Left hindlimb (tissue), 1 donor: ENCODE measurements around the gene KRT33B.
"Not testable (repeated sequence)": the region's sequence is repeated elsewhere in the genome, so short reads cannot be mapped to it uniquely, and the experiment has no call there.

Experiments used
- DNase-seq: peaks from one replicate; pipeline ENCODE4 v3.0.0-alpha.2; 2018

The KRT33B gene

DNA sequence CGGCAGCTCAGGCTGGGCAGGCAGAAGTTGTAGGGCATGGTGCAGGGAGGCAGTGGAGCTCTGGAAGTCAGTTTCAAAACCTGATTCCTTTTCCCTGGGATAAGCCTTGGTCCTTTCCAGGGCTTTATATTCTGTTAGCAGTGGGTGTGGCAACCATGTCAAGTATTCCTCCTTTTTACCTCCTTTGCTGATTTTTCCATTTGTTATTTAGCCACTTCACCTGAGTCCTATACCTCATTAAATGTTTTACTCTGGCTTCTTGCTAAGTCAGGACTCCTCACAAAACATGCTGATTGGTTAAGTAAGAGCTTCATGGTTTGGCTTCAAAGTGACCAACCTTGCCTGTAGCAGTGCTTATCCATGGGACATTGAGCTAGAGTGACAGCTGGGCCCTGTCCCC is at the start of gene KRT33B:
TSS of gene KRT33B (minus strand) at position 101 of the 400 bp plus-strand sequence. CDS start at position 38, 63 bp downstream.
- DNase-seq: no peak

DNA sequence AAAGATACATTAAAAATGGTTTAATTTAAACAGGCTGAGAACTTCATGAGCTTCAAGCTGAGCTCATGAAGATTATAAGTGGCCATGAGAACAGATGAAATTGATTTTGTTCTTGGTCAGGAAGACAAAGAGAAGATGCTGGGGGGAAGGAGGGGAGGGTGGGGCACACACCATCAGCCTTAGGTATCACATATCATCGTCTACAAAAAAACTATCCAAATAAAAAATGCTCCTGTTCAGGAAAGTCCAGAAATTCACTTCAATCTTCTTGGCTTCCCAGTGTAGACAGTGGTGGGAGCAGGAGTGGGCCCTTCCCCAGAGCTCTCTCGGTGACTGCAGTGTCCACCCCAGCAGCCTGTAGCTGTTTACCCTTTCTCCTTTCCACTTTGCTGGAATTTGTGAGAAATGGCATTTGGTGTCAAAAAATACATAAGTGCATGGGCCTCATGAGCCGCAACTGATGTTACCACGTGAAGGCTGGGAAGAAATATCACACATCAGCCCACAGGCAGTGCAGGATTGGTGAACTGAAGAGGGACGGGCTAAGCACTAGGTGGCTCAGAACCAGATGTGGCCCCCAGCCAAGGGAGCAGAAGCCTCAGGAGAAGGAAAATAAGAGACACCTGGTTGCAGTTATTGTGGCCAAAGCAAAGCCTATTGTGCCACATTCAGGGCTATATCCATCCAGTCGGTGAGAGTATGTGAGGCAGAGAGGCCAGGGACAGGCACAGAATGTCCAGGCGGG is 48.7 kb upstream of the KRT33B start:
- DNase-seq: no peak

DNA sequence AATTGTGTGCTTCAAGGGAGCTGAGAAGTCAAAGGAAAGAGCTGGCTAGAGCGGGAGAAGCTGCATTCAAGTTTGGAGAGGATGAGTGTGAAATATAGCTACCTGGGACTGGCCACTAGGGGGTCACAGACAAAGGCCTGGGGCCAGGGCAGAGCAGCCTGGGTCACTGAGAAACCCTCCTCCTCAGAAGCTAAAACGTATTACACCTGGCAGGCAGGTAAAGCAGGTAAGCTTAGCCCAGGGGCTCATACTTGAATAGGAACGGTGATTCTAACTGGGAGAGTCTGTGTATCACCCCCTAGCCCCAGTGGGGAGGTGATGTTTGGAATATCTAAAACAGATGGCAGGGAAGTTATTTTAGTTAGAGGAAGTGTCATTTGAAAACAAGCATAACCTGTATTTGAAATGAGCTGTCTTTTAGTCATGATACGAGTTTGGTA is 48.0 kb upstream of the KRT33B start:
- DNase-seq: no peak

DNA sequence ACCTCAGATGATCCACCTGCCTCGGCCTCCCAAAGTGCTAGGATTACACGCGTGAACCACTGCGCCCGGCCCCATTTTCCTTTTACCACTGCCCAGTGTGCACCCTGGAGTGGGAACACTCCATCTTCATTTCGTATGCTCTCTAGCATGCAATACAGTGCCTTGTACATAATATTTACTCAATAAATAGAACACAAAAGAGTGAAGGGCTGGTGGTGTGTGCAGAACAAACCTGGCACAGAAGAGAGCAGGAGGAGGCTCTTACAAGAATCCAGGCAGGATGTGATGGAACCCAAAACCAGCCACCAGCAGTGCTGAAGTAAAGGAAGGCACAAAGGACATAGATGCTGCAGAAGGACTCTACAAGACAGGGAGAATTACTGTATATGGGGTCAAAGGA is 47.5 kb upstream of the KRT33B start:
- DNase-seq: no peak

DNA sequence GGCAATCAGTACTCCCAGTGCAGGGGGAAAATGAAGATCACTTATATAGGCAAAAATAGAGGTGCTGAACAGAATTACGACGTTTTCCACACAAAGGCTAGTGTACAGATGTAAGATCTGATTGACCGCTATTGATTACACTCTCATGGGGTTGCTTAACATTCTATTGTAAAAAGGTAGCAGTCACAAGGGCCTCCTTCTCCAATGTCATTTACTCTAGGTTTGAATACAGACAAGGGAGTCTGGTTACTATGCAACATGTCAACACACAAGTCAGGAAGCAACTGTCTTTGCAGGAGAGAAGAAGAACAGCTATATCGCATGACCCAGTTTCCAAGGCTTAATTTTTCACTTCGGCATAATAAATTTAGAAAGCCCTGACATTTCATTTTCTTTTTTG is 46.9 kb upstream of the KRT33B start:
- DNase-seq: no peak

DNA sequence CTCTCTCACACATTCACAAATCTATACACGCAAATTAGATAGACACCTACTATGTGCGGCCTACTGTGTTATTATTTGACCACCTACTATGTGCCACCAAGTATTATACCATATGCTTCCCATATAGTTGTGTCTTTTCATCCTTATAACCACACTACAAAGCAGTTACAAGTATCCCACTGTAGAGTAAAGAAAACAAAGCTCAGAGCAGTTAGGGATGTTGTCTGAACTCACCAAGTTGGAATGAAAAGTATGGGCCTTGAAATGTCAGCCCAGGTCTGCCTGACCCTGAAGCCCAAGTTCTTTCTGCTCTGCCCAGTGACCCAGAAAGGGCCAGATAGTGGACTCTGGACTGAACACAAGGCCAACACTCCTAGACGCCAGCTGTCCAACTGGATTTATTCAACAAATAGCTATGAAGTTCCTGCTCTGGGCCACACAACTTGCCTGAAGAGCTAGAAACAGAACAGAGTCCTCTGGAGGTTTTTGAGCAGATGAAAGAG is 46.3 kb upstream of the KRT33B start:
- DNase-seq: no peak

DNA sequence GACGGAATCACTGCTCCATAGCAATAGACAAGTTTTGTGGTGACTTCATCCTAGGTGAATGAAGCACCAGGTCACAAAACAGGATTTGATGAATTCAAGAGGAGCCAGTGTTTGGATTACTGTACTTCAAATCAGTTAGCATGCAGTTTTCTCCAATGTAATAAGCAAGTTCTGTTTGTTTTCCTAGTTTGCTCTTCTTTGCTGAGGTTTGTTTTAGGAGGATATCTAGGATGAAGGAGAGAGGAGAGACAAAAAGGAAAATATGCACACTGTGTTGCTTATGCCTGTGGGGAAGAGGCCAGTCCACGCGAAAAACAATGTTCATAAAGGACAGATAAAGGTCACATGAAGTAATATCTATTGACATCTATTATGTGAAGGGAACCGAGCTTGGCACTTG is 45.8 kb upstream of the KRT33B start:
- no peak for DNase-seq

DNA sequence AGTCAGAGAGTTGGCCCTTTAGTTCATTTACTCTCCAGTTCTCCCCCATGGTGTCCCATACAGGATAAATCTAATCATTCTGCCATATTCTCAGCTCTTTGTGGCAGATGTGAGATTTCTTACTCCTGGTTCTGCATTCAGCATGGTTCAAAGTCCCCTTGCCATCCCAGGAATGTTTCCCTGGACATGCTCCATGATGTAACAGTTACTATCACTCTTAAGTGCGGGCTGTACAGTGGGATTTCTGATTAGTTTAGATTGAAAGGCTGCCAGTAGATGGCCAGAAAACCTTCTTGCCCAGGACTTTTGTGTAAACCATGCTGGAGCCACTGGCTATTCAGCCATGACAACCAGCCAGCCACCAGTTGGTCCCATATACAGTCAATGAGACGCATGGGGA is 44.4 kb upstream of the KRT33B start:
- DNase-seq: no peak

GRCh38 chr17:41413353-41413957 is 43.8 kb upstream of the KRT33B start:
- DNase-seq: no peak

DNA sequence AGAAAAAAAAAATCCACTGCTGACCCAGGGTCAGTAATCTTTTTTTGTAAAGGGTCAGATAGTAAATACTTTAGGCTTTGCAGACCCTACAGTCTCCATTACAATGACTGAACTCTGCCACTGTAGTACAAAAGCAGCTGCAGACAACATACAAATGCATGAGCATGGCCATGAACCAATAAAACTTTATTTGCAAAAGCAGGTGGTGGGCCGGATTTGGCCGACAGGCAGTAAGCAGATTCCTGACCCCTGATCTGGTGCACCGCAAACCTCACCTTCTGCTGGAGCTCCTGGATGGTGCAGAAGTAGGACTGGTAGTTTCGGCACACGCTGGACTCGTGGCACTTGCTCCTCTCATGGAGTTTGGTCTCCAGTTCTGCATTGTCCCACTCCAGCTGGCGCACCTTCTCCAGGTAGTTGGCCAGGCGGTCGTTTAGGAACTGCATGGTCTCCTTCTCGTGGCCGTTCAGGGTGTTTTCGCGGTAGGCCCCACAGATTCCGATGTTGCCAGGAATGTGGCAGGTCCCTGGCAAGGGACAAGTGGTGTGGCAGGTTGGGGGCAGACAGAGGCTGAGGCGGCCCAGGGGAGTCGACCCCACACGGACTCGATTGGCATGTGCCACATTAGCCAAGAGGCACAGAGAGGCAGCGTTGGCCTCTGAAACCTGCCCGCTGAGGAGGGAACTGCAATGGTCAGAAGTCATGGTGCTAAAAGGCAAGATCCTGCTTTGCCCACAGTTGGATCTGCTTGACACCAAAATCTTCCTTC is 41.6 kb upstream of the KRT33B start:
- no peak for DNase-seq

DNA sequence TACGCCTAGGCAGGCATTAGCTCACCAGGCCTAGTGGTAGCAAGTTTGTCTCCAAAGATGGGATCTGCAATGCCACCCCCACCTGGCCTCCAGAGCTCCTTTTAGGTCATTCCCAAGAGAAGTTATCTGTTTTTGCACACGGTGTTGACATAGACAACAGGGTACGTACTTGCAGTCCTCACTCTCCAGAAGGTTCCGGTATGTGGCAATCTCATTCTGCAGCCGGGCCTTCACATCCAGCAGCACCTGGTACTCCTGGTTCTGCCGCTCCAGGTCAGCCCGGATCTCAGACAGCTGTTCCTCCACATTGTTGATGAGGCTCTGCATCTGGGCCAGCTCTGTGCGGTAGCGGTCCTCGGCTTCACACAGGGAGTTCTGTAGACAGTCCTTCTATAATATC is 37.6 kb upstream of the KRT33B start:
- no peak for DNase-seq

GRCh38 chr17:41406205-41406604 is 36.6 kb upstream of the KRT33B start:
- DNase-seq: no peak

DNA sequence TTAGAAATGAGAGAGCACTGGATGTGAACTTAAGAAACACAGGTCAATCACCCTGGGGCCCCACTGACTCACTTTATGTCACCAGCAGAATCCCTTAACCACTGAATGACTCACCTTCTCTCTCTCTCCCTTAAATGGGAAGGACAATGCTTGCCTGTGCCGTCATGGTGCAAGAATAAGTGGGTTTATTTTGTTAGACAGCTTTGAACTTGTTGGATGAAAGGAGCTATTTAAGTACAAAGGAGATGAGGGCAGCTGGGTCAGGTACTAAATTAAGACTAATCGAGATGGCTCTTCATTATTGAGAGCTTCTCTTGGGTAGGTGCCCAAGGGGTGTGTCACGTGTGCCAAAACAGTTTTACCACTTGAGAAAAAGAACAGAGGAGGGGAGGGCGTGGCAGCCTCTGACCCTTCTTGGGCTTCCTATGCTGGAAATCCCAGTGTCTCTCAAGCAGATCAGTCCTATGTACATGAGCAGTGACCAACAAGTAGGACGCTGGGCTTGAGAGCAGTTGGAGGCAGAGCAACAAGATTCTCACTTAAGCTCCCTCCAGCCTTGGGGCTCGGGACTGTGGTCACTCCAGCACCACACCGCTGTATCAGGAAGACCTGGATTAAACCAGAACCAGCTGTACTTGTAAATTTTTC is 34.5 kb upstream of the KRT33B start:
- DNase-seq: no peak

DNA sequence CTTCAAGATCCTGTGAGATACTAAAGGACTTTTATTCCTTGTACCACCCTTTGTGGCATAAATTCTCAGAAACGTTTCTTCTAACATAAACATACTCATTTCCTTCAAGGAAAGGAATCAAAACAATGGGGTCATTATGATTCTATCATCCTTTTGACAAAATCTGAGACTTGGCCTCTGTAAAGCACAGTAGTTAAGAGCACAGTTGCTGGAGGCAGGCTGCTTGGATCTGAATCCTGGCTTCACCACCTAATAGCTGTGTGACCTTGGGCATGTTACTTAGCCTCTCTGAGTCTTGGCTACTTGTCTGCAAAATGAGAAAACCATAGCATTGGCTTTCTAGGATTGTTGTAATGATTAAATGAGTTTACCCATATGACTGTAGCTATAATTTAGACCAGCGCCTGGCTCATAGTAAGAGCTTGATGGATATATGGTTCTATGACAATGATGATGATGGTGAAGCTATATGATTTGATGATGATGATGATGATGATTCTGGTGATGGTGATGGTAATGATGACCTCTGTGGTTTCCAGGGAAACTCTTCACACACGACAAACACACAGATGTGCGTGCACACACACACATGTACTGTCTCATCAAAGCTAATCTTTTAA is 33.9 kb upstream of the KRT33B start:
- DNase-seq: no peak

- no peak for DNase-seq
Observed at GRCh38 chr17:41402161-41402560, 32.5 kb upstream of the KRT33B start.

GRCh38 chr17:41396996-41397660 is 27.5 kb upstream of the KRT33B start, which contains the start of gene KRT31:
TSS of gene KRT31 (minus strand) at chr17:41397608. CDS start at chr17:41397539, 69 bp downstream.
- DNase-seq: peak; percentile 44

DNA sequence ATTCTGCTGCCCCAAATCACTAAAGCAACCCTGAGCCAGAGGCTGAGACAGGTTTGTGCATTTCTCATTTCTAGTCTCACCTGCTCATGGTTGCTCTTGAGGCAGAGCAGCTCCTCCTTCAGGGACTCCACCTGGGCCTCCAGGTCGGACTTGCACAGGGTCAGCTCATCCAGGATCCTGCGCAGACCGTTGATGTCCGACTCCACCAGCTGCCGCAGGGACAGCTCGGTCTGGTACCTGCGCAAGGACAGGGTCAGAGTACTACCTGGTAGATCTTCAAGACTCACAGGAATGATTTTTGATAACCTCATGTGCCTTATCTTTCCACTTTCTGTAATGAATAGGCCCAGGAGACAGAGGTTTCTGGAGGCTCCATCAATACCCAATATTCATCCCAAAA is 26.7 kb upstream of the KRT33B start:
- no peak for DNase-seq

DNA sequence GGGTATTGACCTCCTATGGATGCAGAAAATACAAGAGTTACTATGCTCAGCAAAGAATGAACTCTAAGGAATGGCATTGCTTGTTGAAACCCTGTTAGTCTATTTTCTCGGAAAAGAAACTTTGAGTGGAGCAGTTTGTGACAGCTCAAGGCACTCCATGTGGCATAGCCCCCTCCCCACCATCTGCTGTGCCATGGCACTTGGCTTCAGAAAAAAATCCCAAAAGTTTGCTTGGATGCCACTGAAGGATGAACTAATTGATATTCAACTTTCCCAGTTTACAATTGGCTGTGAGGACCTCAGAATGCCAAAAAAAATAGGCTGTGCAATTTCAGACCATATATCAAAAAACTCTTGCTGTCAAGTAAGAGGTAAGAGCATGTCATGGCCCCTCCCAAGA is 26.0 kb upstream of the KRT33B start:
- DNase-seq: no peak

DNA sequence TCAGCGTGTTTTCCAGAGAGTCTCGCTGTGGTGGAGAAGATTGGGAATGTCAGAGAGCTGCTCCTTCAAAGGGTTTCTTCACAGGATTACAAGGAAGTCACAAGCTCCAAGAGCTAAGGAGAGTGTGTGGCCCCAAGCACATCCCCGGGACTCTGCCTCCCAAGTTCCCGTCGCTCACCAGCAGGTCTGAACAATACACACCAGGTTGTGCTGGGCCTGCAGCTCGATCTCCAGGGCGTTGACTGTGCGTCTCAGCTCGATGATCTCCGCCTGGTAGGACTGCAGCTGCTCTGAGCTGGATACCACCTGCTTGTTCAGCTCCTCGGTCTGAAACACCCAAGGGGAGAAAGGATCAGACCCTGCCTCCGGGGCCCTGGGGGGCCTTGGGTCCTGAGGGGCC is 25.4 kb upstream of the KRT33B start:
- not testable (repeated sequence) for DNase-seq

- DNase-seq: no peak
Observed at GRCh38 chr17:41394254-41394996, 24.8 kb upstream of the KRT33B start.

- no peak for DNase-seq
Observed at GRCh38 chr17:41393826-41394225, 24.2 kb upstream of the KRT33B start.
